Stomach (tissue), 4 donors: Measurements from ENCODE around the gene LCN6.

Experiments
- EP300 ChIP-seq: sonication (generic); formaldehyde crosslinking; IDR thresholded peaks from one replicate; pipeline ENCODE4 v1.6.1; 2017; ENCODE audit warnings: antibody characterized with exemption
- POLR2A ChIP-seq, 4 donors: fragments of 450-650 bp; IDR thresholded peaks; one replicate each; pipeline ENCODE4 v1.6.1; 2016; ENCODE audit warnings: antibody characterized with exemption in 4 of 4, control low read depth in 2 of 4, mild to moderate bottlenecking in 1 of 4, moderate library complexity in 1 of 4
- TF ChIP-seq, protein P1 (sequence below), 7 experiments: fragments of 450-650 bp in 4 of 7; fragments of 200-600 bp in 3 of 7; sonication (generic) in 3 of 7; IDR thresholded peaks; one replicate each; pipeline ENCODE4 v1.5.1; 2016 to 2019; ENCODE audit warnings: antibody characterized with exemption in 7 of 7, control low read depth in 2 of 7, mild to moderate bottlenecking in 1 of 7

DNA sequence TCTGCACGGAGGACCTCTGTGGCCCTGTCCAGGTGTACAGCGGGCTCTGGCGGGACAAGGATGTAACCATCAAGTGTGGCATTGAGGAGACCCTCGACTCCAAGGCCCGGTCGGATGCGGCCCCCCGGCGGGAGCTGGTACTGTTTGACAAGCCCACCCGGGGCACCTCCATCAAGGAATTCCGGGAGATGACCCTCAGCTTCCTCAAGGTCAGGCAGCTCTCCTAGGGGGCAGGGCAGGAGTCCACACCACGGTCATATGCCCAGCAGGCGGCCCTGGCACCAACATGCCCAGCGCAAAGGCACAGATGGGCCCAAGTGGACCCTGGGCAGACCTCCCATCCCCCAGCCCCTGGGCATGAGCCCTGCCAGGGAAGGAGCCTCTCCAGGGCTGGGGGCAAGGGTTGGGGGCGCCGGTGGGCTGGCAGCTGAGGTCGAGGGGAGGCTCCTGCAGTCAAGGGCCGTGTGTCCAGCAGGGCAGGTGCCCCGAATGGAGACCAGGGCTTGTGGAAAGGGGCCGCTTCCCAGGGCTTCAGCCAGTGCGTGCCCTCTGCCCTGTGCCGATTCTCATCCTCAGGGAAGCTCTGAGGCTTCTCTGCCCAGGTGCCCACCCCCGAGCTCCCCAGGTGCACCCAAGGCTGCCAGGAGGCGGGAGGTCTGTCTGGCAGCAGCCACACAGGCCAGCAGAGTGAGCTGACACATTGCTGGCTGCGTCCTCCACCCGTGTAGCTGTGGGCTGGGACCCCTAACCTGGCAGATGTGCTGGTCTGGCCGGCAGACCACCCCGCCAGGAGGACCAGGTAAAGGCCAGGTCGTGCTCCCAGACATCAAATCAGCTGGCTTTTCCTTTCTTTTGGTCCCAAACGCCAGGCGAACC is 26.0 kb downstream of the LCN6 start:
- TF ChIP-seq, protein P1, sequence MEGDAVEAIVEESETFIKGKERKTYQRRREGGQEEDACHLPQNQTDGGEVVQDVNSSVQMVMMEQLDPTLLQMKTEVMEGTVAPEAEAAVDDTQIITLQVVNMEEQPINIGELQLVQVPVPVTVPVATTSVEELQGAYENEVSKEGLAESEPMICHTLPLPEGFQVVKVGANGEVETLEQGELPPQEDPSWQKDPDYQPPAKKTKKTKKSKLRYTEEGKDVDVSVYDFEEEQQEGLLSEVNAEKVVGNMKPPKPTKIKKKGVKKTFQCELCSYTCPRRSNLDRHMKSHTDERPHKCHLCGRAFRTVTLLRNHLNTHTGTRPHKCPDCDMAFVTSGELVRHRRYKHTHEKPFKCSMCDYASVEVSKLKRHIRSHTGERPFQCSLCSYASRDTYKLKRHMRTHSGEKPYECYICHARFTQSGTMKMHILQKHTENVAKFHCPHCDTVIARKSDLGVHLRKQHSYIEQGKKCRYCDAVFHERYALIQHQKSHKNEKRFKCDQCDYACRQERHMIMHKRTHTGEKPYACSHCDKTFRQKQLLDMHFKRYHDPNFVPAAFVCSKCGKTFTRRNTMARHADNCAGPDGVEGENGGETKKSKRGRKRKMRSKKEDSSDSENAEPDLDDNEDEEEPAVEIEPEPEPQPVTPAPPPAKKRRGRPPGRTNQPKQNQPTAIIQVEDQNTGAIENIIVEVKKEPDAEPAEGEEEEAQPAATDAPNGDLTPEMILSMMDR (IDR thresholded peaks at IDR 0.05) = no peak
- TF ChIP-seq EP300 = no peak
- TF ChIP-seq POLR2A (IDR thresholded peaks at IDR 0.05) = no peak
